Measurements from ENCODE around the gene PPIL1. TPM values are rescaled to one million over a fixed set of nuclear protein-coding genes. Genes with fewer than 3 reads are reported as not detected.

The PPIL1 gene
- total RNA-seq, 1 donor from 2014 or later: 82.8 TPM

GRCh38 chr6:36820700-36821580 is 53.7 kb downstream of the PPIL1 start:
- no peak for TF ChIP-seq CTCF (conservative IDR thresholded peaks at IDR 0.05)
- no peaks in the 10 kb centered on the region for H3K36me3 Mint-ChIP-seq (ENCODE audit: low read depth)
- no peak overlapping the region for H3K4me3 Mint-ChIP-seq
- H3K9me3 Mint-ChIP-seq: no peaks in the 10 kb centered on the region
- H3K4me1 Mint-ChIP-seq: peaks cover 65% of the 10 kb centered on the region
- H3K27ac Mint-ChIP-seq (ENCODE audit: unreplicated experiment): peak overlapping the region; percentile 46
- no peak for DNase-seq (ENCODE audit: low read depth, low spot score)
- no peaks in the 10 kb centered on the region for H3K27me3 Mint-ChIP-seq (ENCODE audit: low read depth)

- no peaks in the 10 kb centered on the region for H3K9me3 Mint-ChIP-seq
- no peak for DNase-seq (ENCODE audit: low read depth, low spot score)
- H3K4me1 Mint-ChIP-seq: peaks cover 46% of the 10 kb centered on the region
These were observed 55.8 kb downstream of the PPIL1 start for GRCh38 chr6:36818756-36819155.

GRCh38 chr6:36817847-36818246 is 56.8 kb downstream of the PPIL1 start:
- H3K9me3 Mint-ChIP-seq: no peaks in the 10 kb centered on the region
- no peaks in the 10 kb centered on the region for H3K36me3 Mint-ChIP-seq (ENCODE audit: low read depth)
- no peak overlapping the region for H3K27ac Mint-ChIP-seq (ENCODE audit: unreplicated experiment)
- no peak for DNase-seq (ENCODE audit: low read depth, low spot score)
- no peak overlapping the region for H3K4me3 Mint-ChIP-seq
- H3K27me3 Mint-ChIP-seq (ENCODE audit: low read depth): no peaks in the 10 kb centered on the region
- peaks cover 36% of the 10 kb centered on the region for H3K4me1 Mint-ChIP-seq
- no peak for TF ChIP-seq CTCF (conservative IDR thresholded peaks at IDR 0.05)

More at GRCh38 chr6:36818756-36819155, 55.8 kb downstream of the PPIL1 start:
- no peak for TF ChIP-seq CTCF (conservative IDR thresholded peaks at IDR 0.05)
- no peak overlapping the region for H3K4me3 Mint-ChIP-seq
- no peaks in the 10 kb centered on the region for H3K27me3 Mint-ChIP-seq (ENCODE audit: low read depth)
- H3K36me3 Mint-ChIP-seq (ENCODE audit: low read depth): no peaks in the 10 kb centered on the region
- no peak overlapping the region for H3K27ac Mint-ChIP-seq (ENCODE audit: unreplicated experiment)

- Mint-ChIP-seq H3K4me3 (no peak overlapping the region), H3K27ac (ENCODE audit: unreplicated experiment) (peak overlapping the region; percentile 24), H3K9me3 (no peaks in the 10 kb centered on the region), H3K4me1 (peaks cover 33% of the 10 kb centered on the region), H3K27me3 (ENCODE audit: low read depth) (no peaks in the 10 kb centered on the region), H3K36me3 (ENCODE audit: low read depth) (no peaks in the 10 kb centered on the region)
- no peak for DNase-seq (ENCODE audit: low read depth, low spot score)
- TF ChIP-seq CTCF (conservative IDR thresholded peaks at IDR 0.05): no peak
These were observed 57.3 kb downstream of the PPIL1 start for GRCh38 chr6:36817176-36817817.

- no peak overlapping the region for H3K27ac Mint-ChIP-seq (ENCODE audit: unreplicated experiment)
- no peak for TF ChIP-seq CTCF (conservative IDR thresholded peaks at IDR 0.05)
- H3K27me3 Mint-ChIP-seq (ENCODE audit: low read depth): no peaks in the 10 kb centered on the region
- DNase-seq (ENCODE audit: low read depth, low spot score): no peak
- peaks cover 22% of the 10 kb centered on the region for H3K4me1 Mint-ChIP-seq
- H3K9me3 Mint-ChIP-seq: no peaks in the 10 kb centered on the region
- no peaks in the 10 kb centered on the region for H3K36me3 Mint-ChIP-seq (ENCODE audit: low read depth)
- no peak overlapping the region for H3K4me3 Mint-ChIP-seq
These were observed 58.5 kb downstream of the PPIL1 start for GRCh38 chr6:36815962-36816735.
